Activated T-cell treated with anti-CD3 and anti-CD28 coated beads, Interleukin-2, amount 50 U/mL, for 72 hours (primary cell): ENCODE data around the gene AMER2. TPM values are rescaled to one million over a fixed set of nuclear protein-coding genes. Genes with fewer than 3 reads are reported as not detected.
A peak's percentile ranks its signal among the peaks of the same experiment; 100 is the strongest.

Experiments
- ATAC-seq, 2 donors: fragments of 150-1000 bp; cut with Tn5 transposase; replicated peaks in 1 of 2; 2 replicates each; pipeline ENCODE4 v1.10.0; 2021; ENCODE audit warnings: moderate library complexity in 2 of 2, mild to moderate bottlenecking in 1 of 2
- DNase-seq, 2 donors: peaks; one replicate each; pipeline ENCODE4 v3.0.0; 2021 to 2022; ENCODE audit warnings: mixed read lengths in 1 of 2
- H3K27ac Mint-ChIP-seq: one replicate; pipeline ENCODE4 v1.8.0; 2022; ENCODE audit warnings: mild to moderate bottlenecking, moderate library complexity, mixed read lengths
- H3K27me3 Mint-ChIP-seq: one replicate; pipeline ENCODE4 v1.8.0; 2022; ENCODE audit warnings: low read depth, mixed read lengths
- H3K36me3 Mint-ChIP-seq, 2 donors: one replicate each; pipeline ENCODE4 v1.8.0; 2022; ENCODE audit warnings: mixed read lengths in 2 of 2, mild to moderate bottlenecking in 1 of 2; ENCODE audit not compliant: insufficient read depth in 2 of 2
- H3K4me1 Mint-ChIP-seq: one replicate; pipeline ENCODE4 v1.8.0; 2022; ENCODE audit warnings: low read depth, mixed read lengths
- H3K4me3 Mint-ChIP-seq, 2 donors: one replicate each; pipeline ENCODE4 v1.8.0; 2022; ENCODE audit warnings: mild to moderate bottlenecking in 2 of 2, mixed read lengths in 2 of 2, moderate library complexity in 2 of 2
- H3K9me3 Mint-ChIP-seq, 2 donors: one replicate each; pipeline ENCODE4 v1.8.0; 2022; ENCODE audit warnings: mixed read lengths in 2 of 2
- total RNA-seq, 2 donors: library from RNA; stranded (reverse); gene quantifications; one replicate each; pipeline ENCODE4 v1.2.3, GENCODE V29; 2022

The AMER2 gene
- total RNA-seq, 2 donors from 2014 or later: 0.02 TPM; not detected in 1

GRCh38 chr13:25135896-25136295 is 36.2 kb downstream of the AMER2 start:
- Mint-ChIP-seq H3K9me3 (no peaks in the 10 kb centered on the region), H3K27me3 (peaks cover 40% of the 10 kb centered on the region), H3K36me3 (no peaks in the 10 kb centered on the region), H3K4me3 (no peak overlapping the region), H3K27ac (no peak overlapping the region), H3K4me1 (no peaks in the 10 kb centered on the region)
- ATAC-seq (no peak), DNase-seq (no peak)

- H3K27me3 Mint-ChIP-seq: peaks cover 43% of the 10 kb centered on the region
- no peak overlapping the region for H3K27ac Mint-ChIP-seq
- no peak for ATAC-seq
- H3K36me3 Mint-ChIP-seq: no peaks in the 10 kb centered on the region
- DNase-seq: no peak
- H3K4me1 Mint-ChIP-seq: no peaks in the 10 kb centered on the region
- H3K4me3 Mint-ChIP-seq: no peak overlapping the region
- no peaks in the 10 kb centered on the region for H3K9me3 Mint-ChIP-seq
These were observed 39.2 kb downstream of the AMER2 start for GRCh38 chr13:25132751-25133390.

DNA sequence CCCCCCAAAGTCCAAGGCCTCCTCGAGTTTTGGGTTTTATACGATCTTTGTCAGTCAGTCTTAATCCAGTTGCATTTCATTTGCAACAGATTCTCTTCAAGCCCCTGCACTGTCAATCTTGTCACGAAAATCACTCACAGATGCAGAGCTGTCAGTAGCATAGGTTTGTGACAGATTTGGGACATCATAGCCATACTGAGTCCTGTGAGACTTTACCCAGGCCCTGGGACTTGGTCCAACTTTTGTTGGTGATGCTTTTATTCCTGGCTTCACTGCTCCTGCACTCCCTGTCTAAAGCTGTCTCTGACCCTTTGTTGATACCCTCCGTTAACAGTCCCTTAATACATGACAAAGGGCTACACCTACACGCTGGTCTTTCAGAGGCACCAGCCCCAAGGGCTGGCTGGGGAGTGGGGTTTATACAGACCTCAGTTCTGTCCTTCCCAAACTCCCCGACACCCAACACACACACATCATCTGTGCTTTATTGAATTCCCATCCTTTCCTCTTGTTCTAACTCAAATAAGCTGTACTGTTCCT is 40.1 kb downstream of the AMER2 start:
- Mint-ChIP-seq H3K4me1 (no peaks in the 10 kb centered on the region), H3K9me3 (no peaks in the 10 kb centered on the region), H3K36me3 (no peaks in the 10 kb centered on the region), H3K27ac (no peak overlapping the region), H3K27me3 (peaks cover 37% of the 10 kb centered on the region), H3K4me3 (no peak overlapping the region)
- no peak for ATAC-seq
- no peak for DNase-seq

GRCh38 chr13:25130944-25131343 is 41.1 kb downstream of the AMER2 start:
- Mint-ChIP-seq H3K4me1 (no peaks in the 10 kb centered on the region), H3K27me3 (peaks cover 30% of the 10 kb centered on the region), H3K27ac (no peak overlapping the region), H3K4me3 (no peak overlapping the region), H3K36me3 (no peaks in the 10 kb centered on the region), H3K9me3 (peaks cover 0 to 1% of the 10 kb centered on the region in 2 donors)
- ATAC-seq (no peak), DNase-seq (no peak)

GRCh38 chr13:25118378-25118905 is 53.6 kb downstream of the AMER2 start:
- no peaks in the 10 kb centered on the region for H3K36me3 Mint-ChIP-seq
- DNase-seq (no peak), ATAC-seq (no peak)
- H3K4me3 Mint-ChIP-seq: no peak overlapping the region
- H3K9me3 Mint-ChIP-seq: peaks cover 0 to 3% of the 10 kb centered on the region in 2 donors
- no peak overlapping the region for H3K27ac Mint-ChIP-seq
- peaks cover 5% of the 10 kb centered on the region for H3K4me1 Mint-ChIP-seq
- H3K27me3 Mint-ChIP-seq: peaks cover 51% of the 10 kb centered on the region

- peaks cover 51% of the 10 kb centered on the region for H3K27me3 Mint-ChIP-seq
- H3K4me3 Mint-ChIP-seq: no peak overlapping the region
- no peak overlapping the region for H3K27ac Mint-ChIP-seq
- peaks cover 0 to 3% of the 10 kb centered on the region in 2 donors for H3K9me3 Mint-ChIP-seq
- ATAC-seq: no peak
- peaks cover 5% of the 10 kb centered on the region for H3K4me1 Mint-ChIP-seq
- no peak for DNase-seq
- no peaks in the 10 kb centered on the region for H3K36me3 Mint-ChIP-seq
These were observed 54.8 kb downstream of the AMER2 start for GRCh38 chr13:25117312-25117711.

GRCh38 chr13:25116044-25116443 is 56.0 kb downstream of the AMER2 start:
- H3K4me1 Mint-ChIP-seq: peaks cover 5% of the 10 kb centered on the region
- no peaks in the 10 kb centered on the region for H3K9me3 Mint-ChIP-seq
- no peak overlapping the region for H3K4me3 Mint-ChIP-seq
- H3K27ac Mint-ChIP-seq: no peak overlapping the region
- H3K36me3 Mint-ChIP-seq: no peaks in the 10 kb centered on the region
- ATAC-seq: no peak
- DNase-seq: no peak
- peaks cover 42% of the 10 kb centered on the region for H3K27me3 Mint-ChIP-seq

GRCh38 chr13:25114220-25114619 is 57.9 kb downstream of the AMER2 start:
- H3K9me3 Mint-ChIP-seq: no peaks in the 10 kb centered on the region
- H3K36me3 Mint-ChIP-seq: no peaks in the 10 kb centered on the region
- H3K27me3 Mint-ChIP-seq: peaks cover 27% of the 10 kb centered on the region
- peaks cover 5% of the 10 kb centered on the region for H3K4me1 Mint-ChIP-seq
- H3K27ac Mint-ChIP-seq: no peak overlapping the region
- ATAC-seq: peak; percentile 62 to 67
- no peak overlapping the region for H3K4me3 Mint-ChIP-seq
- peak; percentile 57 to 67 for DNase-seq

GRCh38 chr13:25112695-25113255 is 59.3 kb downstream of the AMER2 start:
- DNase-seq (no peak), ATAC-seq (no peak)
- Mint-ChIP-seq H3K27ac (no peak overlapping the region), H3K36me3 (no peaks in the 10 kb centered on the region), H3K27me3 (peaks cover 19% of the 10 kb centered on the region), H3K4me1 (peaks cover 5% of the 10 kb centered on the region), H3K9me3 (peaks cover 0 to 4% of the 10 kb centered on the region in 2 donors), H3K4me3 (no peak overlapping the region)

Other genes starting within 250 kb of the AMER2 start
- gene PABPC3, start 76.2 kb downstream of the AMER2 start, total RNA-seq: under 1 TPM; 0.58 to 0.60 TPM
- 10 to 100 TPM; 14.4 to 15.6 TPM for gene MTMR6, start 115.2 kb upstream of the AMER2 start, total RNA-seq
- 100 to 1,000 TPM in 1 of 2 donors, 10 to 100 TPM in 1; 96.6 to 102 TPM for gene NUP58, start 129.3 kb upstream of the AMER2 start, total RNA-seq
- gene ATP8A2, start 199.7 kb upstream of the AMER2 start, total RNA-seq: under 1 TPM; 0.67 to 0.74 TPM